ENCODE data around the gene KLHL21.
"Not testable (repeated sequence)": the region's sequence is repeated elsewhere in the genome, so short reads cannot be mapped to it uniquely, and the experiment has no call there.

Gene KLHL21

GRCh38 chr1:6602669-6603237 lies at the start of gene KLHL21:
TSS of gene KLHL21 (minus strand) at chr1:6602869. CDS start at chr1:6602817, 52 bp downstream.
- H3K4me3 ChIP-seq (ENCODE audit: low read length): peak within 1 kb of the TSS; percentile 88
- H3K4me1 ChIP-seq (ENCODE audit: control insufficient read depth, insufficient read depth, low read length): peaks cover 33% of the 10 kb centered on the region

DNA sequence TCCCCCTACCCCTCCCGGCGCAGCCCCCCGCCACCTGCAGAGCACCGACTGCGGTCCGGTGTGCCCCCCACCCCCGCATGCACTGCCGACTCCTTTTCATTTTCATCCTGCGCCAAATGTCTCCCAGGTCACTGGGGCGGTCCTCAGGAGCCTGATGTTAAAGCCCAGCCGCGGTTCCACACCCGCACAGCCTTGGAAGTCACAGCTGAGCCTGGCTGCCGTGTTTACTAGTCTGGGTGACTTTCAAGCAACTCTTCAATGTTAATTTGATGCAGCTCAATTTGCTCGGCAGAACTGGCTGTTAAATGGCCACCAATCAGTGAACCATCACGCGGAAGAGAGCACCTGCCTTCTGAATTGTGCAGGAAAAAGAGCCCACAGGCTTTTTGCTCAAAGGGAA lies 49.2 kb upstream of the KLHL21 start:
- no peak overlapping the region for H3K9ac ChIP-seq (ENCODE audit: low read length)
- no peak overlapping the region for H3K27ac ChIP-seq (ENCODE audit: low read depth, low read length)
- no peaks in the 10 kb centered on the region for H3K27me3 ChIP-seq (ENCODE audit: control insufficient read depth, insufficient read depth, low read length)
- no peak overlapping the region for H3K4me3 ChIP-seq (ENCODE audit: low read length)
- H3K4me1 ChIP-seq (ENCODE audit: control insufficient read depth, insufficient read depth, low read length): no peaks in the 10 kb centered on the region
- H3K36me3 ChIP-seq (ENCODE audit: control insufficient read depth, insufficient read depth, low read length): peaks cover 15% of the 10 kb centered on the region

More at GRCh38 chr1:6602669-6603237, at the start of gene KLHL21:
- Histone ChIP-seq H3K27ac (ENCODE audit: low read depth, low read length) (peak within 1 kb of the TSS; percentile 100), H3K27me3 (ENCODE audit: control insufficient read depth, insufficient read depth, low read length) (no peaks in the 10 kb centered on the region), H3K9ac (ENCODE audit: low read length) (peak within 1 kb of the TSS; percentile 86), H3K36me3 (ENCODE audit: control insufficient read depth, insufficient read depth, low read length) (peaks cover 12% of the 10 kb centered on the region)

DNA sequence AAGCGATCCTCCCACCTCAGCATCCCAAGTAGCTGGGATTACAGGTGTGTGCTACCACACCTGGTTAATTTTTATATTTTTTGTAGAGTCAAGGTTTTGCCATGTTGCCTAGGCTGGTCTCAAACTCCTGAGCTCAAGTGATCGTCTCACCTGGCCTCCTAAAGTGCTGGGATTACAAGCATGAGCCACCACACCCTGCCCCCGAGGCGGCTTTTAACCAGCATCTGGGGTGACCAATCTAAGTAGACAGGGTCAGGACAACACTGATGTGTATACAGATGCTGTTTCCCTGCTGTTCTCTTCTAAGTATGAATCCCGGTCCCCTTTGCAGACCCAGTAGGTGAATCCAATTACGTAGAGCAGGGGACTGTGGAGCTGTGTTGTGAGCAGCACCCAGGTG lies 45.9 kb upstream of the KLHL21 start:
- Histone ChIP-seq H3K27me3 (ENCODE audit: control insufficient read depth, insufficient read depth, low read length) (no peaks in the 10 kb centered on the region), H3K27ac (ENCODE audit: low read depth, low read length) (no peak overlapping the region), H3K4me3 (ENCODE audit: low read length) (no peak overlapping the region), H3K9ac (ENCODE audit: low read length) (no peak overlapping the region), H3K4me1 (ENCODE audit: control insufficient read depth, insufficient read depth, low read length) (no peaks in the 10 kb centered on the region), H3K36me3 (ENCODE audit: control insufficient read depth, insufficient read depth, low read length) (peaks cover 21% of the 10 kb centered on the region)

DNA sequence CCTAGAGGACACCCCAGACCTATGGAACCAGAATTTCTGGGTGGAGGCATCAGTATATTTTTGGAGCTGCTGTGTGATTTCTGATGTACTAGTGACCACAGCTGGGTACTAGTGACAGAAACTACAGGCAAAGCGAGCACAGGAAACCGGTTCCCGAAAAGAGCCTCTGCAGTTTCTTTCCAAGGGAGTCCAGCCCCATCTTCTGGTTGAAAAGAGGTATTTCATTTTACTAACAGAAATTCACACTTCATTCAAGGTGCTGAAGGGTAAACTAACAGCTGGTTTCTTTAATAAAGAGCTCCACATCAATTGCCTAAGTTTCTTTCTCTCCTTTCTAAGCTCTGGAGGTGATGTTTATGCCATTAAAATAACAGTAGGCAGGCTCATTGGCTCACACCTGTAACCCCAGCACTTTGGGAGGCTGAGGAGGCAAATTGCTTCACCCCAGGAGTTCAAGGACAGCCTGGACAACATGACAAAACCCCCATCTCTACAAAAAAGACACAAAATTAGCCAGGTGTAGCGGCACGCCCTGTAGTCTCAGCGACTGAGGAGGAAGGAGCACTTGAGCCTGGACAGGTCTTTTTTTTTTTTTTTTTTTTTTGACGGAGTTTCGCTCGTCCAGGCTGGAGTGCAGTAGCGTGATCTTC lies 44.0 kb upstream of the KLHL21 start:
- Histone ChIP-seq H3K4me1 (ENCODE audit: control insufficient read depth, insufficient read depth, low read length) (no peaks in the 10 kb centered on the region), H3K27ac (ENCODE audit: low read depth, low read length) (no peak overlapping the region), H3K36me3 (ENCODE audit: control insufficient read depth, insufficient read depth, low read length) (peaks cover 15% of the 10 kb centered on the region), H3K27me3 (ENCODE audit: control insufficient read depth, insufficient read depth, low read length) (no peaks in the 10 kb centered on the region), H3K9ac (ENCODE audit: low read length) (no peak overlapping the region), H3K4me3 (ENCODE audit: low read length) (no peak overlapping the region)

- no peaks in the 10 kb centered on the region for H3K27me3 ChIP-seq (ENCODE audit: control insufficient read depth, insufficient read depth, low read length)
- no peak overlapping the region for H3K4me3 ChIP-seq (ENCODE audit: low read length)
- H3K4me1 ChIP-seq (ENCODE audit: control insufficient read depth, insufficient read depth, low read length): no peaks in the 10 kb centered on the region
- no peak overlapping the region for H3K27ac ChIP-seq (ENCODE audit: low read depth, low read length)
- peaks cover 18% of the 10 kb centered on the region for H3K36me3 ChIP-seq (ENCODE audit: control insufficient read depth, insufficient read depth, low read length)
- no peak overlapping the region for H3K9ac ChIP-seq (ENCODE audit: low read length)
Observed at GRCh38 chr1:6645018-6645417, 42.3 kb upstream of the KLHL21 start.

DNA sequence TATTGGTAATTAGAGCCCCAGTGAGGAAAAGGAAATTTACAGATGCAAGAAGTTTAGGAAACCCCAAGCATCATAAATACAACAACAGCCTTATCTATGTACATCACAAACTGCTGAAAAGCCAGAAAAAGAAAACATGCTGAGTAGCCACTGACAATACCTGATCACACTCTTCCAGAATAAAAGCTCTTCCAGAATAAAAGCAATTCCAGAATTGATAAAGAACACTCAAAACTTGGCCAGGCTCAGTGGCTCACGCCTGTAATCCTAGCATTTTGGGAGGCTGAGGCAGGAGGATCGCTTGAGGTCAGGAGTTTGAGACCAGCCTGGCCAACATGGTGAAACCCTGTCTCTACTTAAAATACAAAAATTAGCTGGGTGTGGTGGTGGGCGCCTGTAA lies 38.2 kb upstream of the KLHL21 start:
- not testable (repeated sequence) for H3K4me1 ChIP-seq (ENCODE audit: control insufficient read depth, insufficient read depth, low read length); H3K27ac ChIP-seq (ENCODE audit: low read depth, low read length); H3K4me3 ChIP-seq (ENCODE audit: low read length); H3K9ac ChIP-seq (ENCODE audit: low read length); H3K27me3 ChIP-seq (ENCODE audit: control insufficient read depth, insufficient read depth, low read length)
- H3K36me3 ChIP-seq (ENCODE audit: control insufficient read depth, insufficient read depth, low read length): peaks cover 36% of the 10 kb centered on the region

- H3K27ac ChIP-seq (ENCODE audit: low read depth, low read length): peak overlapping the region; percentile 0
- no peaks in the 10 kb centered on the region for H3K4me1 ChIP-seq (ENCODE audit: control insufficient read depth, insufficient read depth, low read length)
- H3K9ac ChIP-seq (ENCODE audit: low read length): no peak overlapping the region
- H3K4me3 ChIP-seq (ENCODE audit: low read length): peak overlapping the region; percentile 21
- no peaks in the 10 kb centered on the region for H3K27me3 ChIP-seq (ENCODE audit: control insufficient read depth, insufficient read depth, low read length)
- peaks cover 36% of the 10 kb centered on the region for H3K36me3 ChIP-seq (ENCODE audit: control insufficient read depth, insufficient read depth, low read length)
Observed at GRCh38 chr1:6638226-6638625, 35.6 kb upstream of the KLHL21 start.

DNA sequence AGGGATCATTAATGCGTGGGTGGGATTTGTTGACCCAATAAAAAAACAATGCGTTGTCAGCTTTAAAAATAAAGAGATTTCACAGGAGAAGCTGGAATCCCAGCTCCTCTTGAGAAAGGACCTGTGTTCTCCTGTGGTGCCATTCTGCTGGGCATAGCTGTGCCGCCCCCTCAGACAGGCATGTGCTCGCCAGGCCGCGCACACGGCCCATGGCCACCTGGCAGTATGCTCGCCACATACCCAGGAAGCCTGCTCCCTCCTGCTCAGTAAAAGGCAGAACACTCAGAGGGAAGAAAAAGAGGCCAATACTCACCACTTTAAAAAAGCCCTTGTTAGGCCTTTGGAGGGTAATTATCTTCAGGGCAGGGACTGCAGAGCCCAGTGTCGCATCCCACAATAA lies 35.1 kb upstream of the KLHL21 start:
- Histone ChIP-seq H3K4me3 (ENCODE audit: low read length) (peak overlapping the region; percentile 21), H3K9ac (ENCODE audit: low read length) (no peak overlapping the region), H3K27ac (ENCODE audit: low read depth, low read length) (no peak overlapping the region), H3K4me1 (ENCODE audit: control insufficient read depth, insufficient read depth, low read length) (no peaks in the 10 kb centered on the region), H3K36me3 (ENCODE audit: control insufficient read depth, insufficient read depth, low read length) (peaks cover 40% of the 10 kb centered on the region), H3K27me3 (ENCODE audit: control insufficient read depth, insufficient read depth, low read length) (no peaks in the 10 kb centered on the region)

DNA sequence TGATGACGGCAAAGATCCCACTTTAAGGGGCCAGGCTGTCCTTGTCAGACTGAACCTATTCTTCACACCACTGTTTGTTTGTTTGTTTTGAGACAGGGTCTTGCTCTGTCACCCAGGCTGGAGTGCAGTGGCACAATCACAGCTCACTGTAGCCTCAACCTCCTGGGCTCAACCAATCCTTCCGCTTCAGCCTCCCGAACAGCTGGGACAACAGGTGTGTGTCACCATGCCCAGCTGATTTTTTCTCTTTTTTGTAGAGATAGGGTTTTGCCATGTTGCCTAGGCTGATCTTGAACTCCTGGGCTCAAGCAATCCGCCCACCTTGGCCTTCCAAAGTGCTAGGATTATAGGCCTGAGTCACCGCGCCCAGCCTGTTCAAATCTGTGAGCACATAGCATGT lies 34.1 kb upstream of the KLHL21 start:
- not testable (repeated sequence) for H3K27me3 ChIP-seq (ENCODE audit: control insufficient read depth, insufficient read depth, low read length); H3K4me3 ChIP-seq (ENCODE audit: low read length); H3K9ac ChIP-seq (ENCODE audit: low read length); H3K27ac ChIP-seq (ENCODE audit: low read depth, low read length); H3K4me1 ChIP-seq (ENCODE audit: control insufficient read depth, insufficient read depth, low read length)
- peaks cover 40% of the 10 kb centered on the region for H3K36me3 ChIP-seq (ENCODE audit: control insufficient read depth, insufficient read depth, low read length)

DNA sequence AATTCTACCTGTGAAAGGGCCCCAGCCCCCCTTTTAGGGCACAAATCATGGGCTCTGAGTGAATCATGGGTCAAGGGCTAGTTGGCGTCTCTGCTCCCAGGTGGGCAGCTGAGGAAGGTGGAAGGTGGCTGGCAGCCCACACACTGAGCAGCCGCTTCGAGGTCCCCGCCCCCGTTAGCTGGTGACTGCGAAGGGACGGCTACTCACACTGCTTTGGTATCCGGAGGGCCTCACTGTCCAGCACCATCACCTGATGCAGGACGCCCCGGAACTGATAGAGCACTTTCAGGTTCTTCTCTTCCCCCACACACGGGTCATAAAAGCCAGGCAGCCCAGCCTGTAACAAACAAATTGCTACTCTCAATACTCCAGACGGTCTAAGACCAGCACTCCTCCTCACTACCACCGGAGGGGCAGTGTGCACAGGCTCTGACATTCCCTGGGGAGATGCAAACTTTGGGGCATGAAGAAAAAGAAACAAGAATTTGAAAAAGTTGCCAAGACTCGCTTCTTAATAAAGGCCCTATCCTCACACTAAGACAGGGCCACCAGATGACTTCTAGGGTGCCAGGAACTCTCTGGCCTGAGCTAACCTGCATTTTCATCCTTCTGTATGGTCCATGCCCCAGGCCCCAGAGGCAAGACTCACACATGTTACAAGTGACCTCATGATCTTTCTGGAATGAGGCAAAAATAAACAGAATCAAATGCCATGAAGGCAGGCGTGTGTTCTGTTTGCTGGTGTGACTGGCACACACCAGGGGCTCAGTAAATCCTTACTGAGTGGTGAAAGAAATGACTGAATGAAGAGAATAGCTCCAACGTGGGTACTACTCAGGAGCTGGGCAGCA lies 33.5 kb upstream of the KLHL21 start:
- H3K27ac ChIP-seq (ENCODE audit: low read depth, low read length): no peak overlapping the region
- H3K36me3 ChIP-seq (ENCODE audit: control insufficient read depth, insufficient read depth, low read length): peaks cover 40% of the 10 kb centered on the region
- H3K4me1 ChIP-seq (ENCODE audit: control insufficient read depth, insufficient read depth, low read length): no peaks in the 10 kb centered on the region
- H3K4me3 ChIP-seq (ENCODE audit: low read length): no peak overlapping the region
- no peak overlapping the region for H3K9ac ChIP-seq (ENCODE audit: low read length)
- no peaks in the 10 kb centered on the region for H3K27me3 ChIP-seq (ENCODE audit: control insufficient read depth, insufficient read depth, low read length)

GRCh38 chr1:6635161-6635909 lies 32.7 kb upstream of the KLHL21 start:
- no peak overlapping the region for H3K27ac ChIP-seq (ENCODE audit: low read depth, low read length)
- H3K27me3 ChIP-seq (ENCODE audit: control insufficient read depth, insufficient read depth, low read length): no peaks in the 10 kb centered on the region
- no peak overlapping the region for H3K9ac ChIP-seq (ENCODE audit: low read length)
- H3K4me1 ChIP-seq (ENCODE audit: control insufficient read depth, insufficient read depth, low read length): no peaks in the 10 kb centered on the region
- H3K4me3 ChIP-seq (ENCODE audit: low read length): no peak overlapping the region
- peaks cover 40% of the 10 kb centered on the region for H3K36me3 ChIP-seq (ENCODE audit: control insufficient read depth, insufficient read depth, low read length)

- Histone ChIP-seq H3K27me3 (ENCODE audit: control insufficient read depth, insufficient read depth, low read length) (no peaks in the 10 kb centered on the region), H3K9ac (ENCODE audit: low read length) (no peak overlapping the region), H3K27ac (ENCODE audit: low read depth, low read length) (no peak overlapping the region), H3K4me3 (ENCODE audit: low read length) (no peak overlapping the region), H3K4me1 (ENCODE audit: control insufficient read depth, insufficient read depth, low read length) (no peaks in the 10 kb centered on the region), H3K36me3 (ENCODE audit: control insufficient read depth, insufficient read depth, low read length) (peaks cover 33% of the 10 kb centered on the region)
Observed at GRCh38 chr1:6634371-6635052, 31.8 kb upstream of the KLHL21 start.
